Endothelial cell (in vitro differentiated cells): ENCODE data around the gene MAGI2. TPM values are rescaled to one million over a fixed set of nuclear protein-coding genes. Genes with fewer than 3 reads are reported as not detected.

Source experiments
- DNase-seq: peaks from one replicate; pipeline ENCODE4 v3.0.0; 2021; ENCODE audit warnings: low spot score
- H3K27ac Mint-ChIP-seq: one replicate; pipeline ENCODE4 v1.8.0; 2021; ENCODE audit warnings: mixed read lengths, inconsistent platforms; ENCODE audit not compliant: unreplicated experiment
- H3K27me3 Mint-ChIP-seq: one replicate; pipeline ENCODE4 v1.8.0; 2021; ENCODE audit warnings: mild to moderate bottlenecking, moderate library complexity, mixed read lengths, inconsistent platforms; ENCODE audit not compliant: unreplicated experiment
- H3K36me3 Mint-ChIP-seq: one replicate; pipeline ENCODE4 v1.8.0; 2021; ENCODE audit warnings: mild to moderate bottlenecking, low read depth, mixed read lengths, inconsistent platforms; ENCODE audit not compliant: unreplicated experiment
- H3K4me1 Mint-ChIP-seq: one replicate; pipeline ENCODE4 v1.8.0; 2021; ENCODE audit warnings: mild to moderate bottlenecking, mixed read lengths, inconsistent platforms; ENCODE audit not compliant: unreplicated experiment
- H3K4me3 Mint-ChIP-seq: one replicate; pipeline ENCODE4 v1.8.0; 2021; ENCODE audit warnings: mild to moderate bottlenecking, mixed read lengths, inconsistent platforms; ENCODE audit not compliant: unreplicated experiment
- H3K9me3 Mint-ChIP-seq: one replicate; pipeline ENCODE4 v1.8.0; 2021; ENCODE audit warnings: mixed read lengths, inconsistent platforms; ENCODE audit not compliant: unreplicated experiment
- total RNA-seq: library from RNA; stranded (reverse); fragmentation: NEBNext Ultra II Directional; extraction: Animal tissue kit (Norgen Biotek cat#: 25700); gene quantifications from one replicate; pipeline ENCODE4 v1.2.1, GENCODE V29; 2021; ENCODE audit not compliant: unreplicated experiment
- TF ChIP-seq, protein P1 (sequence below): fragments of 200-600 bp; sonication (generic); IDR thresholded peaks from one replicate; pipeline ENCODE4 v1.5.0; 2021; ENCODE audit warnings: antibody characterized with exemption; ENCODE audit not compliant: unreplicated experiment

MAGI2 gene
- total RNA-seq, 1 donor from 2014 or later = 6.3 TPM

DNA sequence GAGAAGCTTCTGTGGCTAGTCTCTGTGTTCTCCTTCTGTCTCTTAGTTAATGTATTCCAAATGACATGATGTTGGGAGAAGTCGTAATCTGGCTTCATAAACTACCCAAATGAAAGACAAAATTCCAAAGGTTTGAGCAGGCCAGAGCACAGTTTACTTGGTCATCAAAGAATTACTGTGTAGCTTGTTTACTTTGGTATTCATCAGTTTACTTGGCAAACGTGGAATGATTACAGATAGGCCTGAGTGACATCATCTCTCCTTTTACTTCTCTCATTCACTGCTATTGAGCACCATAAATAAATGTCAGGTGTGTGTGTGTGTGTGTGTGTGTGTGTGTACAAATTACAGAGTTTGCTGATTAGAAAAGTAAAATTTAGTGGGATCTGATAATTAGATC, 1327.6 kb downstream of the MAGI2 start:
- H3K4me1 Mint-ChIP-seq = no peaks in the 10 kb centered on the region
- no peak for DNase-seq
- TF ChIP-seq, protein P1, sequence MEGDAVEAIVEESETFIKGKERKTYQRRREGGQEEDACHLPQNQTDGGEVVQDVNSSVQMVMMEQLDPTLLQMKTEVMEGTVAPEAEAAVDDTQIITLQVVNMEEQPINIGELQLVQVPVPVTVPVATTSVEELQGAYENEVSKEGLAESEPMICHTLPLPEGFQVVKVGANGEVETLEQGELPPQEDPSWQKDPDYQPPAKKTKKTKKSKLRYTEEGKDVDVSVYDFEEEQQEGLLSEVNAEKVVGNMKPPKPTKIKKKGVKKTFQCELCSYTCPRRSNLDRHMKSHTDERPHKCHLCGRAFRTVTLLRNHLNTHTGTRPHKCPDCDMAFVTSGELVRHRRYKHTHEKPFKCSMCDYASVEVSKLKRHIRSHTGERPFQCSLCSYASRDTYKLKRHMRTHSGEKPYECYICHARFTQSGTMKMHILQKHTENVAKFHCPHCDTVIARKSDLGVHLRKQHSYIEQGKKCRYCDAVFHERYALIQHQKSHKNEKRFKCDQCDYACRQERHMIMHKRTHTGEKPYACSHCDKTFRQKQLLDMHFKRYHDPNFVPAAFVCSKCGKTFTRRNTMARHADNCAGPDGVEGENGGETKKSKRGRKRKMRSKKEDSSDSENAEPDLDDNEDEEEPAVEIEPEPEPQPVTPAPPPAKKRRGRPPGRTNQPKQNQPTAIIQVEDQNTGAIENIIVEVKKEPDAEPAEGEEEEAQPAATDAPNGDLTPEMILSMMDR = no peak
- H3K9me3 Mint-ChIP-seq = no peaks in the 10 kb centered on the region
- H3K27ac Mint-ChIP-seq = no peak overlapping the region
- H3K27me3 Mint-ChIP-seq = peaks cover 3% of the 10 kb centered on the region
- H3K36me3 Mint-ChIP-seq = no peaks in the 10 kb centered on the region
- H3K4me3 Mint-ChIP-seq = no peak overlapping the region

DNA sequence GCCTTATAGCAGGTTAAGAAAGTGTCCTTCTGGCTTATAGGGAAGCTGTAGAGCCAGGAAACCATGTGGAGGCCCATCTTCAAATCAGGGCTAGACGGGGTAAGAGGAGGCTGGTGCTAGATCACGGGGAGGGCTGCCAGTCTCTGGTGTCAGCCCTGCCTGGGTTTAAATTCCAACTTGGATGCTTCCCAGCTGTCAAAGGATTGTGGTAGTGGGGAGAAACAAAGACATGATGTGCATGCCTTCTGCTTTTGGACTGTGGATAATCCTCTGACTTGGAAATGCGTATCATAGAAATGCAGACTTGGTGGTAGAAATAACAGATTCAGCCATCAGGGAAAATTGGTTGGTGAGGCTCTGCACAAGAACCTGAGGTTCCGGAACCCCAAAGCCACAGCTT, 1329.3 kb downstream of the MAGI2 start:
- Mint-ChIP-seq H3K27me3 (no peaks in the 10 kb centered on the region), H3K4me1 (no peaks in the 10 kb centered on the region), H3K4me3 (no peak overlapping the region), H3K27ac (no peak overlapping the region), H3K36me3 (no peaks in the 10 kb centered on the region), H3K9me3 (no peaks in the 10 kb centered on the region)
- DNase-seq = no peak
- TF ChIP-seq, protein P1 = no peak

DNA sequence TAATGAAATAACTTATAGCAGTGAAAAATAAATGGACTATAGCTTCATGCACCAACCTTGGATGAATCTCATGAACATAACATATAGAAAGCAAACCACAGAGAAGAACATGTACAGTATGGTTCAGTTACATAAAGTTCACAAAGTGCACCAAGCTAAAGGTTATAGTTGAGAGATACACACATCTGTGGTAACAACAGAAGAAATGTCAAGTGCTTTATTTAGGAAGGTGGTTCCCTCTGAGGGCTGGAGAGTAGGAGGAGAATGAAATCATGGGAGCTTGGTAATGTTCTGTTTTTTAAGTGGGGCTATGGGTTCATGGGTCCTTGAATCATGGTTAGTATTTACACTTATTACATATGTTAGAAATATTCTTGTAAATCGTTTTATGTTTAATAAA, 1331.6 kb downstream of the MAGI2 start:
- H3K9me3 Mint-ChIP-seq = no peaks in the 10 kb centered on the region
- H3K4me3 Mint-ChIP-seq = no peak overlapping the region
- H3K4me1 Mint-ChIP-seq = no peaks in the 10 kb centered on the region
- H3K27me3 Mint-ChIP-seq = no peaks in the 10 kb centered on the region
- H3K36me3 Mint-ChIP-seq = no peaks in the 10 kb centered on the region
- H3K27ac Mint-ChIP-seq = no peak overlapping the region
- DNase-seq = no peak
- TF ChIP-seq, protein P1 = no peak

DNA sequence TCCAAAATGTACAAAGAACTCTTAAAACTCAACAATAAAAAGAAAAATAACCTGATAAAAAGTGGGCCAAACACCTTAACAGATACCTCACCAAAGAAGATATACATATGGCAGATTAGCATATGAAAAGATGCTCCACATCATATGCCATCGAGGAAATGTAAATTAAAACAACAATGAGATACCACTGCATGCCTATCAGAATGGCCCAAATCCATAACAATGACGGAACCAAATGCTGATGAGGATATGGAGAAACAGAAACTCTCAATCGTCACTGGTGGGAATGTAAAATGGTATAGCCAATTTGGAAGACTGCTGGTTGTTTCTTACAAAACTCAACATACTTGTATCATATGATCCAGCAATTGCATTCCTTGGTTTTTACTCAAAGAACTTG, 1335.0 kb downstream of the MAGI2 start:
- no peak overlapping the region for H3K27ac Mint-ChIP-seq
- no peak for DNase-seq
- TF ChIP-seq, protein P1 = no peak
- no peaks in the 10 kb centered on the region for H3K9me3 Mint-ChIP-seq
- H3K36me3 Mint-ChIP-seq = no peaks in the 10 kb centered on the region
- no peaks in the 10 kb centered on the region for H3K4me1 Mint-ChIP-seq
- H3K4me3 Mint-ChIP-seq = no peak overlapping the region
- no peaks in the 10 kb centered on the region for H3K27me3 Mint-ChIP-seq

DNA sequence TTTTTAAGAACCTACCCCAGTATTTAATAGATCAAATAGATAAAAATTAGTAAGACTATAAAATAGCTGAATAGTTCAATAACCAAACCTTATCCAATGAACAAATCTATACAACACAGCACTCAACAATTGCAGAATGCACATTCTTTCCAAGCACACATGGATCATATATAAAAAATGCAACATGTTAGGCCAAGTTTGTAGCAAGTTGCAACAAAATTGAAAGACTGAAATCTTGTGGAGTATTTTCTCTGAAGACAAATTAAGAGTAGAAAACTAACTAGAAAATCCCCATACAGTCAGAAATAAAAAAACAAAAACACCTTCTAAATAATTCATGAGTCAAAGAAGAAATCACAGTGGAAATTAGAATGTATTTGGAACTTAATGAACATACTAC, 1337.6 kb downstream of the MAGI2 start:
- H3K4me1 Mint-ChIP-seq = no peaks in the 10 kb centered on the region
- no peak overlapping the region for H3K27ac Mint-ChIP-seq
- TF ChIP-seq, protein P1 = no peak
- H3K27me3 Mint-ChIP-seq = peaks cover 2% of the 10 kb centered on the region
- no peaks in the 10 kb centered on the region for H3K36me3 Mint-ChIP-seq
- no peak for DNase-seq
- no peak overlapping the region for H3K4me3 Mint-ChIP-seq
- no peaks in the 10 kb centered on the region for H3K9me3 Mint-ChIP-seq
